AG09319 (cell line): Measurements from ENCODE around the gene DPP9.

Experiments used
- DNase-seq: peaks from one replicate; pipeline ENCODE4 v3.0.0-alpha.2; 2010; ENCODE audit warnings: low read depth; ENCODE audit errors: extremely low read depth
- TF ChIP-seq, protein P1 (sequence below): IDR thresholded peaks from 2 replicates; pipeline ENCODE4 v1.5.1; 2011; ENCODE audit warnings: low read depth, mild to moderate bottlenecking, inconsistent platforms, low read length, moderate library complexity

The DPP9 gene

DNA sequence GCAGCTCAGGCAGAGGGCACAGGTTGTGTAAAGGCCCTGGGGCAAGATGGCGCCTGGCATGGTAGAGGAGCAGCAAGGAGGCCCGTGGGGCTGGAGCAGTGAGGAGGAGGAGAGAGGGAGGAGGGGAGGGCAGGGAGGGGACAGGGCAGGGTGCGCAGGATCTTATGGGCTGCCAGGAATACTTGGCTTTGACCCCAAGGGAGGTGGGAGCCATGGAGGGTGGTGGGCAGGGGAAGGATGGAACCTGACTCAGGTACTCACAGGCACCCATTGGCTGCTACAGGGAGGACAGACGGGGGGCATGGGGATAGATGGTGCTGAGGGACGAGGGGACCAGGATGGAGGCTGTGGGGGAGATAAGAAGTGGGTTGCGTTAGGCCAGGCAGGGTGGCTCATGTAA, 81.0 kb downstream of the DPP9 start:
- no peak for DNase-seq
- TF ChIP-seq, protein P1, sequence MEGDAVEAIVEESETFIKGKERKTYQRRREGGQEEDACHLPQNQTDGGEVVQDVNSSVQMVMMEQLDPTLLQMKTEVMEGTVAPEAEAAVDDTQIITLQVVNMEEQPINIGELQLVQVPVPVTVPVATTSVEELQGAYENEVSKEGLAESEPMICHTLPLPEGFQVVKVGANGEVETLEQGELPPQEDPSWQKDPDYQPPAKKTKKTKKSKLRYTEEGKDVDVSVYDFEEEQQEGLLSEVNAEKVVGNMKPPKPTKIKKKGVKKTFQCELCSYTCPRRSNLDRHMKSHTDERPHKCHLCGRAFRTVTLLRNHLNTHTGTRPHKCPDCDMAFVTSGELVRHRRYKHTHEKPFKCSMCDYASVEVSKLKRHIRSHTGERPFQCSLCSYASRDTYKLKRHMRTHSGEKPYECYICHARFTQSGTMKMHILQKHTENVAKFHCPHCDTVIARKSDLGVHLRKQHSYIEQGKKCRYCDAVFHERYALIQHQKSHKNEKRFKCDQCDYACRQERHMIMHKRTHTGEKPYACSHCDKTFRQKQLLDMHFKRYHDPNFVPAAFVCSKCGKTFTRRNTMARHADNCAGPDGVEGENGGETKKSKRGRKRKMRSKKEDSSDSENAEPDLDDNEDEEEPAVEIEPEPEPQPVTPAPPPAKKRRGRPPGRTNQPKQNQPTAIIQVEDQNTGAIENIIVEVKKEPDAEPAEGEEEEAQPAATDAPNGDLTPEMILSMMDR, result no peak

DNA sequence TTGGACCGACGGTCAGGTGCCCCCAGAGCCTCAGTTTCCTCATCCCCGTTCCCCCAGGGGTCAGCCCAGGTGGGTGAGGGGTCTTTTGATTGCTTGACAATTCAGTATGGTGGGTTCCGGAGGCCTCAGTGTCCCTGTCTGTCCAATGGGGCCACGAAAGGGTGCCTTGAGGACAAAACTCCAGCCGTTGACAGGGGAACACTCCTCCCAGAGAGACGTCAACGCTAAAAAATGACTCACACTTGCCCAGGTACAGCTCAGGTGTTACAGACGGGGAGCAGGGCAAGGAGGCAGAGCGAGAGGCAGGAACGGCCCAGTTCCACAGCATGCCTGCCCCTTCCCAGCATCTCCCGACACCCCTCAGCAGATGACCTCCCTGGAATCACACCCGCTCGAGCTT, 82.5 kb downstream of the DPP9 start:
- TF ChIP-seq, protein P1, result no peak
- no peak for DNase-seq

DNA sequence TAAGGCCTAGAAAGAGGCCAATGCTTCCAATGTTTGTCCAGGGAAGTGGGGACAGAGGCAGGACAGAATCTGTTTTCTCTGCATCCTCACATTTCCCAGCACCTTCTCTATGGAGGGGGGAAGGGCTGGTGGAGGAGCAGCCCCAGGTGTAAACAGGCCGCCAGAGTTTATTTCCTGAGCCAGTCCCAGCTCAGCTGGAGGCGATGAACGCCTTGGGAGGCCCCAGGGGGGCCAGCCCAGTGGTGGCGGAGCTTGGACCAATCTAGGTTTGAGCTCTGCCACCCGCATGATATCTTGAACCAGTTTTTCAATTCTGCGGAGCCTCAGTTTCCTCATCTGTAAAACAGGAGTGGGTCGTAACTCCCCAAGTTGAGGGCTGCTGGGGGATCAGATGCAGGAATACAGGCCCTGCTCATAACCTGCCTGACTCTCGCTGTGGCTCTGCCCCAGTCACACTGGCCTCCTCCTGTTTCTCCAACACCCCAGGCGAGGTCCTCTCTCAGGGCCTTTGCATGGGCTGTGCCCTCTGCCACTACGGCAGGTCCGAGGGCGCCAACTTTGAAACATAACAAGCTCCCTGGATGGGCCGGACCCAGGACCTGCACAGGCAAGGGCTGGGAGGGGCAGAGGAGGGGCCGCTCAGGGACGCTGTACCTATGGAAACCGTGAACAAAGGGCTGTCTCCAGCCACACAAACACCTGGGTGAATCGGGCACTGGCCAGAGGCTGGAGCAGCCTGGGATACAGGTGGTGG, 83.2 kb downstream of the DPP9 start:
- no peak for DNase-seq
- TF ChIP-seq, protein P1, result no peak

DNA sequence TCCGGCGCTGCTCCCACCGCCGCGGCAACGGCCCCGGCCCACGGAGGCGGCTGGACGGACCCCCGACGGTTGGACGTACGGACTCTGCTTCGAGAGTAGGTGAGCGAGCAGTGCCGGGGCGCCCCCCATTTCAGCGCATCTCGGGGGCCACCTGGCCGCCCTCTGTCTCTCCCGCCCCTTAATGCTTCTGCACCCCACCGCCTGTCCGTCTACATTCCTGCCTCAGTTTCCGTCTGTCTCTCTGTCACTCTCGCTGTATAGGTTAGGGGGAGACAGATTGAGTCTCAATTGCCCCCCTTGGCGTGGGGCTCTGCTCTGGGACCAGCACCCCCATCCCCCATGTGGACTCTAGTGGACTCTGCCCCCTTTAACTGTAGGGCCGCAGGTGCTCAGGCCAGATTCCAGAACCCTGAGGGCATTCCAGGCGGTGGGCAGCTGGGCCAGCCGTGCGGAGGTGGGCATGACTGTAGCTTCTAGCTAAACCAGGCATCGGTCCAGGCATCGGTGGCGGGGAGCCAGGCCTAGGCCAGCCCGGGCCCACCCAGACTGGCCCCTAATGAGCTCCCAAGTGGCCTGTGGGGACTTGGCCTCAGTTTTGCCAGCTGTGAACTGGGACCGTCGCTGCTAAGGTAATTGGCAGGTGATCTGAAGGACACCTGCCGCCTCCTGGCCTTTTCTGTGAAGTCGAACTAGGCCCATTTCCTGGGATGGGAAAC, 84.0 kb downstream of the DPP9 start:
- DNase-seq, result no peak
- TF ChIP-seq, protein P1, result no peak

DNA sequence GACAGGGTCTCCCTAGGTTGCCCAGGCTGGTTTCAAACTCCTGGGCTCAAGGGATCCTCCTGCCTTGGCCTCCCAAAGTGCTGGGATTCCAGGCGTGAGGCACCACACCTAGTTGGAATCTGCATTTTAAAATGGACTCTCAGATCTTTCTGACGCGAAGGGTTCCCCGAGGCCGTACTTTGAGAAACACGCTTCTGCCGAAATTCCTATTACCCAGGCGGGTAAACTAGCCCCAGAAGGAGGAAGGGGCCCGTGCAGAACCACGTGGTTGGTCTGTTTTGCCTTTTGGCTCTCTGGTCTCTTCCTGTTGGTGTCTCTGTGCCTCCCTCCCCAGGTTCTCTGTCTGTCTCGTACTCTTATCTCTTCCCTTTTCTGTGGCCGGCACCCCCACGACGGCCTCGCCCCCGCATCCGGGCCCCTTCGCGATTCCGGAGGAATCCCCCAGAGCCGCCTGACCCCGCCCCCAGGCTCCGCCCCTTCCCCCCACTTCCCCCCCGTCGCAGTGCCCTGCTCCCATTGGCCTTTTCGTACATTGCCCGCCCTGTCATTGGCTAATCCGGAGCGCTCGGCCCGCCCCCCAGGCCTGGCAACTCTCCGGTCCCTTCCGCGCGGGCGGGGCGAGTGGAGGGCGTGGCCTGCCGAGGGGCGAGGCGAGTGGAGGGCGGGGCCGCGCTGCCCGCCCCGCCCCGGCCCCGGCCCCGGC, 84.7 kb downstream of the DPP9 start, which contains the start of gene TNFAIP8L1:
TSS of gene TNFAIP8L1 (plus strand) at position 689 of the 703 bp plus-strand sequence. CDS start 12,354 bp downstream, outside the sequence.
- peak; percentile 84 for DNase-seq
- TF ChIP-seq, protein P1, result no peak

DNA sequence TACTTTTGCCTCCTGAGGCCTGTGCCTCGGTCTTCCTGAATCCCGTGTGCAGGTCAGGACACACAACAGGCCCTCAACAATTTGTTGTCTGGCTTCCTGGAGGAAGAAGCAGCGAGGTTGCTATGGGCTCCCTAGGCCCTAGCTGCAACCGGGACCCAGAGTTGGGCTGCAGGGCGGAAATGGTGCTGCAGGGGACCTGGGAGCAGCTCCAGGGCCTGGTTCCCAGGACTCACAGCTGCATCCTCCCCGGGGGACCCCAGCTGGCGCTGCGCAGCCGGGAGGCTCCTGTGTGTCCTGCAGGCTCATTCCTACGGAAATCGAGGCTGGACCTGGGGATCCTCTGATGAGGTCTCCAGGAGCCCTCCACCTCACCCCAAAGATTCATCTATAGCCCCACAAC, 85.3 kb downstream of the DPP9 start:
- TF ChIP-seq, protein P1, result no peak
- DNase-seq, result no peak

DNA sequence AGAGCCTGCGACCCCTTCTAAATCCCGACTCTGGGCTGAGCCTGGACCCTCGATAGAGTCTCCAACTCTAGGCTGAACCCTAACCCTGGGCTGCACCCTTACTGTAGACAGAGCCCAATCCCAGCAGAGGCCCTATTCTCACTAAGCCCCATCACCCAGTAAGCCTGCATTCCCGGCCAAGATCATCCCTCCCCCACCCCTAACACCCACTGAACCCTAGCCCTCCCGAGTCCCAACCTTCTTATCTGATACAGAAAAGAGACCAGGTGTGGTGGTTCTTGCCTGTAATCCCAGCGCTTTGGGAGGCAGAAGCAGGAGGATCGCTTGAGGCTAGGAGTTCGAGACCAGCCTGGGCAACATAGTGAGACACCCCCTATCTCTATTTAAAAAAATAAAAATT, 86.9 kb downstream of the DPP9 start:
- DNase-seq, result no peak
- TF ChIP-seq, protein P1, result no peak
